Measurements from ENCODE around the gene AP3D1.

The AP3D1 gene

GRCh38 chr19:2079865-2080301 lies 71.5 kb downstream of the AP3D1 start:
- no peak overlapping the region for H3K4me3 ChIP-seq (ENCODE audit: low read length)
- peaks cover 84% of the 10 kb centered on the region for H3K79me2 ChIP-seq (ENCODE audit: low read length)
- H3K36me3 ChIP-seq (replicated peaks; ENCODE audit: low read depth, low read length), result peaks cover 76% of the 10 kb centered on the region
- no peak overlapping the region for H2AFZ ChIP-seq (ENCODE audit: low read depth, low read length)
- no peak for TF ChIP-seq EZH2phosphoT487 (IDR thresholded peaks at IDR 0.05; ENCODE audit: low read depth)
- TF ChIP-seq, protein P1, sequence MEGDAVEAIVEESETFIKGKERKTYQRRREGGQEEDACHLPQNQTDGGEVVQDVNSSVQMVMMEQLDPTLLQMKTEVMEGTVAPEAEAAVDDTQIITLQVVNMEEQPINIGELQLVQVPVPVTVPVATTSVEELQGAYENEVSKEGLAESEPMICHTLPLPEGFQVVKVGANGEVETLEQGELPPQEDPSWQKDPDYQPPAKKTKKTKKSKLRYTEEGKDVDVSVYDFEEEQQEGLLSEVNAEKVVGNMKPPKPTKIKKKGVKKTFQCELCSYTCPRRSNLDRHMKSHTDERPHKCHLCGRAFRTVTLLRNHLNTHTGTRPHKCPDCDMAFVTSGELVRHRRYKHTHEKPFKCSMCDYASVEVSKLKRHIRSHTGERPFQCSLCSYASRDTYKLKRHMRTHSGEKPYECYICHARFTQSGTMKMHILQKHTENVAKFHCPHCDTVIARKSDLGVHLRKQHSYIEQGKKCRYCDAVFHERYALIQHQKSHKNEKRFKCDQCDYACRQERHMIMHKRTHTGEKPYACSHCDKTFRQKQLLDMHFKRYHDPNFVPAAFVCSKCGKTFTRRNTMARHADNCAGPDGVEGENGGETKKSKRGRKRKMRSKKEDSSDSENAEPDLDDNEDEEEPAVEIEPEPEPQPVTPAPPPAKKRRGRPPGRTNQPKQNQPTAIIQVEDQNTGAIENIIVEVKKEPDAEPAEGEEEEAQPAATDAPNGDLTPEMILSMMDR (IDR thresholded peaks at IDR 0.05; ENCODE audit: low read depth, low read length), result no peak
- H3K9me3 ChIP-seq (ENCODE audit: insufficient read depth, low read length), result no peaks in the 10 kb centered on the region
- no peak overlapping the region for H3K9ac ChIP-seq (ENCODE audit: low read length)
- H3K27me3 ChIP-seq (ENCODE audit: low read depth, low read length), result no peaks in the 10 kb centered on the region
- H3K4me2 ChIP-seq (ENCODE audit: low read length), result no peak overlapping the region
- no peak overlapping the region for H3K27ac ChIP-seq (ENCODE audit: low read length)
- H4K20me1 ChIP-seq (ENCODE audit: insufficient read depth, low read length), result peaks cover 55% of the 10 kb centered on the region
- H3K4me1 ChIP-seq (ENCODE audit: low read length), result peaks cover 38% of the 10 kb centered on the region

DNA sequence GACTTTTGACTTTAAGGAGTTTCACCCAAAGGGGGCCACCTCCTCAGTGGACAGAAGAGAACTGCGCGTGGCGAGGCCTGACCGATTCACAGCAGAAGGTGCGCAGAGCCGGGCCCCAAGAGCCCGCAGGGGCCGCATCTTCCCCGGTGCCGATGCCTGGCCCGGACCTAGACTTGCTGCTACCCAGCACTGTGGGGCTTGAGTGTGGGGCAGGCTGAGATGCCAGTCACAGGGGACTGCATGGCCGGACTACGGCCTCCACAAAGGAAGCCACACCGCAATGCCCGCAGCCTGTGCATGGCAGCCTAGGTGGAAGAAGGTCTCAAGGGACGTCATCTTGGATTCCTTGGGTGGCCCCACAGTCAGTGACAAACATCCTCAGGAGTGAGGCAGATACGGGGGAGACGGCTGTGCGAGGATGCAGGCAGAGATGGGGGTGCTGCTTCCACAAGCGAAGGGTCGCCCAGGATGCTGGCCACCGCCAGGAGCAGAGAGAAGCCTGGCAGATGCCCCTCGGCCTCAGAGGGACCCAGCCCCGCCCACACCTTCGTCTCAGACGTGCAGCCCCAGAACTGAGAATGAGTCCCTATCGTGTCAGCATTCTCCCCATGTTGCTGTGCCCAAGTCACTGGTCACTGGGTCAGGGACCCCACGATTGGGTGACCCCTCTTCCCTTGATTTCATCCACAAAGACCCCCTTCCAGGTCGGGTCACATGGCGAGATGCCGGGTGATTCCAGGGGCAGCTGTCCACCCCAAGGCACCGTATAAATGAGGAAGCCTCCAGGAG lies 72.1 kb downstream of the AP3D1 start:
- Histone ChIP-seq H3K27me3 (ENCODE audit: low read depth, low read length) (no peaks in the 10 kb centered on the region), H3K4me1 (ENCODE audit: low read length) (peaks cover 40% of the 10 kb centered on the region), H3K9ac (ENCODE audit: low read length) (no peak overlapping the region), H3K4me3 (ENCODE audit: low read length) (no peak overlapping the region), H4K20me1 (ENCODE audit: insufficient read depth, low read length) (peaks cover 55% of the 10 kb centered on the region), H3K27ac (ENCODE audit: low read length) (no peak overlapping the region), H3K36me3 (replicated peaks; ENCODE audit: low read depth, low read length) (peaks cover 78% of the 10 kb centered on the region), H3K79me2 (ENCODE audit: low read length) (peaks cover 78% of the 10 kb centered on the region), H2AFZ (ENCODE audit: low read depth, low read length) (no peak overlapping the region), H3K4me2 (ENCODE audit: low read length) (no peak overlapping the region), H3K9me3 (ENCODE audit: insufficient read depth, low read length) (no peaks in the 10 kb centered on the region)
- TF ChIP-seq, protein P1 (IDR thresholded peaks at IDR 0.05; ENCODE audit: low read depth, low read length), result no peak
- no peak for TF ChIP-seq EZH2phosphoT487 (IDR thresholded peaks at IDR 0.05; ENCODE audit: low read depth)

DNA sequence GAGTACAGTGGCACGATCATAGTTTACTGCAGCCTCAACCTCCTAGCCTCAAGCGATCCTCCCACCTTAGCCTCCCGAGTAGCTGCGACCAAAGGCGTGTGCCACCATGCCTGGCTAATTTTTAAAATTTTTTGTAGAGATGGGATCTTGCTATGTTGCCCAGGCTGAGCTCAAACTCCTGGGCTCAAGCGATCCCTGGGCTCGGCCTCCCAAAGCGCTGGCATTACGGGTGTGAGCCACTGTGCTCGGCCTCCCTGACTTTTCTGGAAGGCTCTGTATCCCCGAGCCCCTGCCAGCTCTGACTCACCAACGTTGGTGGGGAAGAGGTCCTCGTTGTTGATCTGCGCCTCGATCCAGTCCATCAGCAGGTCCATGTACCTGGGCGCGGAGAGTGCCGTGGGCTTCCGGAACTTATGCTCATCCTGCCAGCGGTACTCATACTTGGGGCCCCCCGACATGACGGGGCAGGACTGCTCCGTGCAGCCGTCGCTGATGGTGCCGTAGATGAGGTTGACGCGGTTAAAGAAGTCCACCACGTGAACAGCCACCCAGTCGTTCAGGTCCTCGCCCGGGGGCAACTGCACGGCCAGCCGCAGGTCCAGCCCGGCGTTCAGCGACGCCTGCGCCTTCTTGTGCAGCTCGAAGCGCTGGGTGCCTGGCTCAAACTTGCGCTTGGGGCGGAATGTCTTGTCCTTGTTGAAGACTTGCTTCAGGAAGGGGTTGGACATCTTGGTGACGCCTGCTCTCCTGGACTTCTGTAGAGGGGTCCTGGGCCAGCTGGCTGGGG lies 73.3 kb downstream of the AP3D1 start:
- H3K4me3 ChIP-seq (ENCODE audit: low read length), result no peak overlapping the region
- no peaks in the 10 kb centered on the region for H3K27me3 ChIP-seq (ENCODE audit: low read depth, low read length)
- TF ChIP-seq, protein P1 (IDR thresholded peaks at IDR 0.05; ENCODE audit: low read depth, low read length), result no peak
- TF ChIP-seq EZH2phosphoT487 (IDR thresholded peaks at IDR 0.05; ENCODE audit: low read depth), result no peak
- peaks cover 78% of the 10 kb centered on the region for H3K36me3 ChIP-seq (replicated peaks; ENCODE audit: low read depth, low read length)
- H3K27ac ChIP-seq (ENCODE audit: low read length), result no peak overlapping the region
- H2AFZ ChIP-seq (ENCODE audit: low read depth, low read length), result no peak overlapping the region
- peaks cover 31% of the 10 kb centered on the region for H3K4me1 ChIP-seq (ENCODE audit: low read length)
- no peak overlapping the region for H3K9ac ChIP-seq (ENCODE audit: low read length)
- H4K20me1 ChIP-seq (ENCODE audit: insufficient read depth, low read length), result peaks cover 55% of the 10 kb centered on the region
- H3K79me2 ChIP-seq (ENCODE audit: low read length), result peaks cover 70% of the 10 kb centered on the region
- no peaks in the 10 kb centered on the region for H3K9me3 ChIP-seq (ENCODE audit: insufficient read depth, low read length)
- no peak overlapping the region for H3K4me2 ChIP-seq (ENCODE audit: low read length)

GRCh38 chr19:2077398-2077797 lies 74.0 kb downstream of the AP3D1 start:
- Histone ChIP-seq H3K27me3 (ENCODE audit: low read depth, low read length) (no peaks in the 10 kb centered on the region), H3K36me3 (replicated peaks; ENCODE audit: low read depth, low read length) (peaks cover 78% of the 10 kb centered on the region), H2AFZ (ENCODE audit: low read depth, low read length) (no peak overlapping the region), H3K4me3 (ENCODE audit: low read length) (no peak overlapping the region), H3K4me1 (ENCODE audit: low read length) (peaks cover 25% of the 10 kb centered on the region), H3K79me2 (ENCODE audit: low read length) (peaks cover 64% of the 10 kb centered on the region), H3K27ac (ENCODE audit: low read length) (no peak overlapping the region), H3K9me3 (ENCODE audit: insufficient read depth, low read length) (no peaks in the 10 kb centered on the region), H3K9ac (ENCODE audit: low read length) (no peak overlapping the region), H3K4me2 (ENCODE audit: low read length) (no peak overlapping the region), H4K20me1 (ENCODE audit: insufficient read depth, low read length) (peaks cover 50% of the 10 kb centered on the region)
- no peak for TF ChIP-seq EZH2phosphoT487 (IDR thresholded peaks at IDR 0.05; ENCODE audit: low read depth)
- TF ChIP-seq, protein P1 (IDR thresholded peaks at IDR 0.05; ENCODE audit: low read depth, low read length), result no peak

Data from OCI-LY3 (cell line).